HG03097 (cell line): ENCODE data around the gene SSBP2.
A peak's percentile ranks its signal among the peaks of the same experiment; 100 is the strongest.

Experiments
- ATAC-seq: cut with Tn5 transposase; IDR thresholded peaks from one replicate; pipeline ENCODE4 v1.9.1; 2021; ENCODE audit not compliant: unreplicated experiment, low FRiP score

The SSBP2 gene

GRCh38 chr5:81751009-81751835, at the start of gene SSBP2:
Gene SSBP2 (minus strand): TSS chr5:81751097. CDS start chr5:81751042, 55 bp downstream.
- ATAC-seq = peak; percentile 59

GRCh38 chr5:81795666-81796065, 44.8 kb upstream of the SSBP2 start:
- ATAC-seq = no peak

GRCh38 chr5:81794226-81794625, 43.3 kb upstream of the SSBP2 start:
- no peak for ATAC-seq

GRCh38 chr5:81790336-81790735, 39.4 kb upstream of the SSBP2 start:
- ATAC-seq = no peak

- ATAC-seq = no peak
Measured at GRCh38 chr5:81789033-81789432, 38.1 kb upstream of the SSBP2 start.

- ATAC-seq = no peak
Measured at GRCh38 chr5:81788329-81788728, 37.4 kb upstream of the SSBP2 start.

- no peak for ATAC-seq
Measured at GRCh38 chr5:81787474-81788242, 36.8 kb upstream of the SSBP2 start.

GRCh38 chr5:81786991-81787390, 36.1 kb upstream of the SSBP2 start:
- ATAC-seq = no peak

GRCh38 chr5:81786496-81786895, 35.6 kb upstream of the SSBP2 start:
- no peak for ATAC-seq

- ATAC-seq = no peak
Measured at GRCh38 chr5:81785322-81785721, 34.4 kb upstream of the SSBP2 start.

GRCh38 chr5:81783401-81783800, 32.5 kb upstream of the SSBP2 start:
- no peak for ATAC-seq

GRCh38 chr5:81782811-81783210, 31.9 kb upstream of the SSBP2 start:
- no peak for ATAC-seq

GRCh38 chr5:81779916-81780266, 29.0 kb upstream of the SSBP2 start:
- no peak for ATAC-seq

- no peak for ATAC-seq
Measured at GRCh38 chr5:81779125-81779915, 28.4 kb upstream of the SSBP2 start.

- ATAC-seq = no peak
Measured at GRCh38 chr5:81778642-81779041, 27.7 kb upstream of the SSBP2 start.

GRCh38 chr5:81776258-81776657, 25.4 kb upstream of the SSBP2 start:
- ATAC-seq = no peak

GRCh38 chr5:81774374-81774773, 23.5 kb upstream of the SSBP2 start:
- no peak for ATAC-seq

GRCh38 chr5:81773574-81773973, 22.7 kb upstream of the SSBP2 start:
- ATAC-seq = no peak

GRCh38 chr5:81773161-81773560, 22.3 kb upstream of the SSBP2 start:
- ATAC-seq = no peak

GRCh38 chr5:81772488-81772887, 21.6 kb upstream of the SSBP2 start:
- no peak for ATAC-seq

- no peak for ATAC-seq
Measured at GRCh38 chr5:81768935-81769452, 18.1 kb upstream of the SSBP2 start.
